Effector CD4-positive, alpha-beta T cell (primary cell): ENCODE measurements around the gene CCDC15.

ENCODE experiments used
- DNase-seq: peaks from one replicate; pipeline ENCODE4 v3.0.0-alpha.2; 2020
- total RNA-seq: gene quantifications from one replicate; lab custom pipeline; 2026; lab: John Stamatoyannopoulos, UW

Gene CCDC15
- total RNA-seq: 6.2 reads per million, percentile 23 among the genes with 10 or more reads in this experiment

DNA sequence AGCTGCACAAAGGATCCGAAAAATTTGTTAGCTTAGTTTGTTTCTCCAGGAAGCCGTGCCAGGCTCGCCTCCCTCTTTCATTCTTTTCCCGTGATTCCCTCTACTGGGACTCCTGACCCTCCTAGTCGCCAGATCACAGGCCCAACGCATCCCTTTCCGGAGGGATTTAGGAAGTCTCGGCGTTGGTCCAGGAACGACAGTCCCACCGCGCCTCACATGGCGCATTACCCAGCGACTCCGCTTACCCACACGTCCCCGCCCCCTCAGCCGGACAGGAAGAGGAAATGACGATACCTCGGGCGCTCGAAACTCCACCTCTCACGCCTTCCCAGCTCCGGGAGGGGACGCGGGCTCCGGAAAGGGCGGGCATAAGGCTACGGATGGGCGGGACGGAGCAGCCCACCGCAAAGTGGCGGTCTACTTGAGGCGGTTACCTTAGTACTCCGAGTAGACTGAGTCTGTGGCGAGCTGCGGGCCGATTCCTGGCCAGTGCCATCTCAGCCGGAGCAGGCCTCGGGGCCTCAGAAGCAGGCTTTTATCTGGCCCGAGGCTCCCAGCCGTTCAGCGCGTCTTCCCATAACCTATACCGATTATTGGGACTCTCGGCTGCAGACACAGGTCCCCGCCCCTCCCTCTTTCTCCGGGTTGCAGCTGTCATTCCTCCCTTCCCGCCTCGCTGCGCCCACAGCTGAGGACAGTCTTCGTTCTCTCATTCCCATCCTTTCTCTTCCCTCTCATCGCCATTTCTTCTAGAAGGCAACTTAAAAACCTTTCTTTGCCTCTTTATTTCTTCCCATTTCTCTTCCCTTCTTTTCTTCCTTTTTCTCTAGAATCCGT is at the start of gene CCDC15:
CCDC15 (plus strand) TSS at position 450 of the 837 bp plus-strand sequence. CDS start 531 bp downstream, outside the sequence.
- peak; percentile 94 for DNase-seq

GRCh38 chr11:124915541-124916369 is 38.2 kb upstream of the CCDC15 start:
- DNase-seq: no peak

DNA sequence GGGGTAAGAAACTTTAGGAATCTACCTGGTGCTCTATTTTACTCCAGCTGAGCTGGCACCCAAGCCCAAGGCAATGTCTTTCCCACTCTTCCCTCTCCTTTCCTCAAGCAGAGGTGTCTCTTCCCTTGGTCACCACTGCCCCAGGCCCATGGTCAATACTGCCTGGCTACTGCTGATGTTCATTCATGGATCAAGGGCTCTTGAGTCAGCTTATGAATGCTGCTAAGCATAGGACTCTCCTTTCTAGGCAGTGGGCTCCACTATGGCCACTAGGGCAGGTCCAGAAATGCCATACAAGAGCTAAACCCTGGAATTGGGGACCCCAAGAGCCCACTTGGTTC is 37.7 kb upstream of the CCDC15 start:
- DNase-seq: no peak

DNA sequence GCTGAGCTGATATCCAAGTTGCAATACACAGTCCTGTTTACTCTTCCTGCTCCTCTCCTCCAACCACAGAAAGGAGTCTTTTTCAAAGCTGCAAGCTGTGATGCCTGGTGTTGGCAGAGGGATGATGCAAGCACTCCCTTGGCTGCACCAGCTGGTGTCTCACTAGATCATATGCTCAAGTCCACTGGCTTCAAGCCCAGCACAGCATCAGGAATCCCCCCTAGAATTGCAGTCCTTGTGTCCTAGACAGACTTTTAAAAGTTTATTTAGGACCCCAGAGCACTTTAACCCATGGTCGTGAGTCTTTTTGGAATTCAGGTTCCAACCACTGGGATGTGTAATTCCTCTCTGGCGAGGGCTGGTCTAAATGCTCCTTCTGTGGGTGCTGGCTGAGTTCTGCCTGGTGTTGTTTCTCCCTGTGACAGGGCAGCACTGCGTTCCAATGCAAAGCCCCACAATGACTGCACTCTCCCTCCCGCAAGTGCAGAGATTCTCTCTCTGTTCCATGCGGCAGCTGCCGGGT is 36.8 kb upstream of the CCDC15 start:
- DNase-seq: no peak

DNA sequence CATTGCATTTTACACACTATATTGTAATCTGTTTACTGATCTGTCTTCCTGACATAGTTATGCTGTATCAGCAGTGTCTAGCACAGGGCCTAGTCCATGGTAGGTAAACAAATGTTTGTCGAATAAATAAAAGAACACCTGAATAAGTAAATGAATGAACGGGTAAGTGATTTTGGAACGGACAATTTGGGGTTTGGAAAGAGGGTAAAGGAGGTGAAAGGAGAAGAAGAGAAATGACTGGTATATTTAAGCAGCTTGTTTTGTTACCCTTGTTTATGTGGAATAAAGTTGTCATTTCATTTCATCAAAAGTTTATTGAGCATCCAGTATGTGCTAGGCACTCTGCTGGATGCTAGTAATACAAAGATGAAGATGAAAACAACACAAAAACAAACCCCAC is 35.1 kb upstream of the CCDC15 start, which contains the start of gene HEPN1:
HEPN1 (plus strand) TSS at position 301 of the 400 bp plus-strand sequence.
- DNase-seq: no peak

DNA sequence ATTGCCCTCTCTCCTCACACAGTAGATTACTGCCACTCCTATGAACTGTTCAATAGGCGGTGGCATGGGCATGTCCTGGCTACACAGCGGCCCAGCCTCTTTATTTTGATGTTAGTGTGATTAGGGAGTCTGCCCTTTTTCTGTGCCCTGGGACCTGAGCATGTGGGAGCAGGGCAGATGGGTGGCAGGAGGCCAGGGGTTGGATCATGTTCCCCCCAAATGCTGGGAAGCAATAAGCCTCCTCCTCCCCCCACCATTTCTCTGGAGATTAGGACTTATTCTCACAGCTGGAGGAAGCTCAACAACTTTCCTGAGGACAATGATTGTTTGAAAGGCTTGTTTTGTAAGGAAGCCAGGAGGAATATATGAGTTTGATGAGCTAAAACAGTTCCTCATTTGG is 34.1 kb upstream of the CCDC15 start:
- DNase-seq: no peak

- no peak for DNase-seq
Measured at GRCh38 chr11:124920356-124920755, 33.6 kb upstream of the CCDC15 start.

DNA sequence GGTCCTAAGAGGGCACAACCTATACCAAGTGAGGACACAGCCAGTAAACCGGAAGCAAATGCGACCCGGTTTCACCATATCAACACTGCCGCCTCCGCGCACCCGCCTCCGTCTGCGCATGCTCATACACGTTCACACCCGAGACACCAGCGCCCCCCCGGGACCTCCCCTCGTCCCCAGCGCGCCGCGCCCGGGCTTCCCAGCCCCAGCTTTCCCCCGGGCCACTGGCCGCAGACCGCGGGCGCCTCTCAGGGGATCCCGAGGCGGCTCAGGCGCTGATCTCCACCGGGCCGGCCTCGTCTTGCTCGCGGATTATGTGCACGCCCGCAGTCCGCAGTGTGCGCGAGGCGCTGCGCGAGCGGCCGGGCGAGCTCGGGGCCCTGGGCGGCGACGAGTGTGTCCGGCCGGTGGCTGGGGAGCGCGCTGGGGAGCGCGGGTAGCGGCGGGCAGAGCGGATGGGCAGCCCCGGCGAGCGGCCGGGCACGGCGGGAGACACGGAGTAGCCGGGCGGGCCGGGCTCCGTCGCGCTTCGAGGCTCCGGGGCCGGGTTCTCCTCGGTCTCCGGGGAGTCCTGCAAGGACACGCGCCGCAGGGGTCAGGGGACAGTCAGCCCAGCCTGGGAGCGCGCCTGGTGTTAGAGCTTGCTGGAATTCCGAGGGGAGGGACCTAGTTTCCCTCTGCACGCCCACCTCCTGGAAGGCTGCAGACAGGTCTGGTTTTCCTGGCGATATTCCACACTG is 33.0 kb upstream of the CCDC15 start:
- peak; percentile 52 for DNase-seq

GRCh38 chr11:124922831-124923230 is 31.2 kb upstream of the CCDC15 start:
- DNase-seq: no peak

GRCh38 chr11:124923296-124923695 is 30.7 kb upstream of the CCDC15 start:
- no peak for DNase-seq

GRCh38 chr11:124928942-124929665 is 24.9 kb upstream of the CCDC15 start:
- DNase-seq: no peak

DNA sequence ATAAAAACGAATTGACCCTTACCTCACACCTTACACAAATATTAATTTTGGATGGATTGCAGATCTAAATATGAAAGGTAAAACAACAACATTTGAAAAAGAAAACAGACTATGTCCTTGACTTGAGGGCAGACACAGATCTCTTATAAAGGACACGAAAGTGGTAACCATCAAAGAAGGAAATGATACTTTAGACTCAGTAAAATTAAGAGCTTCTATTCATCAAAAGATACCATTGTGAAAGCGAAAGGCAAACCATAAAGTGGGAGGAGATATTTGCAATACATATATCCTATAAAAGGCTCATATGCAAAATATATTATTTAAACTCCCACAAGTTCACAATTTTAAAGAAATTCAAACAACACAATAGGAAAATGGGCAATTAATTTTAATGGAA is 23.2 kb upstream of the CCDC15 start:
- no peak for DNase-seq

DNA sequence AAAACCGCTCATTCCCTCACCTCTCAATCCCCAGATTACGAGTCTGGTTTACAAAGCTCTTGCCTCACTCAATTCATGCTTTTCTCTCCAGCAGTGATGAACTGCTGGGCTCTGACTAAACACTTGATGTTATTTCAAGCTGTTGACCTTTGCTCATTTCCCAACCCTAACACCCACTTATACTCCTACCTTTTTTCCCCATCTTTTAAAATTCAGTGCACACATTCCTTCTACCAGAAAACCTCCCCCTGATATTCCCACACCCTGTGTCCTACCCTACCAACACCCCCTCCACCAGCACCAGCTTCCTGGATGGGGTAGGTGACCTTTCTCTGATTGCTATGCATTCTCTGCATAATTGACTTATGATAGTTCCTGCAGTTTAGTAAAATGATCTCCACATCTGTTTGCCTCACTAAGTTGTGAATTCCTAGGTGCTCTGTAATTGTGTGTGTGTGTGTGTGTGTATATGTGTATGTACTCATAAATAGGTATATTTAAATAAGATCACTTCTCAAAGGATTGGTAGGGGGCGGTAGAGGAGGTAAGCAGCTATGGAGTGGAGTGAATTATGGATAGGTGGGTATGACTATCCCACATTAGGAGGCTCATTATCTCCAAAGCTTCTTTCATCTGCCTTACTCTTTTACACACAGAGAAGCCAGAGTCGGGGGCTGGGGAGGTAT is 19.0 kb upstream of the CCDC15 start:
- DNase-seq: no peak

DNA sequence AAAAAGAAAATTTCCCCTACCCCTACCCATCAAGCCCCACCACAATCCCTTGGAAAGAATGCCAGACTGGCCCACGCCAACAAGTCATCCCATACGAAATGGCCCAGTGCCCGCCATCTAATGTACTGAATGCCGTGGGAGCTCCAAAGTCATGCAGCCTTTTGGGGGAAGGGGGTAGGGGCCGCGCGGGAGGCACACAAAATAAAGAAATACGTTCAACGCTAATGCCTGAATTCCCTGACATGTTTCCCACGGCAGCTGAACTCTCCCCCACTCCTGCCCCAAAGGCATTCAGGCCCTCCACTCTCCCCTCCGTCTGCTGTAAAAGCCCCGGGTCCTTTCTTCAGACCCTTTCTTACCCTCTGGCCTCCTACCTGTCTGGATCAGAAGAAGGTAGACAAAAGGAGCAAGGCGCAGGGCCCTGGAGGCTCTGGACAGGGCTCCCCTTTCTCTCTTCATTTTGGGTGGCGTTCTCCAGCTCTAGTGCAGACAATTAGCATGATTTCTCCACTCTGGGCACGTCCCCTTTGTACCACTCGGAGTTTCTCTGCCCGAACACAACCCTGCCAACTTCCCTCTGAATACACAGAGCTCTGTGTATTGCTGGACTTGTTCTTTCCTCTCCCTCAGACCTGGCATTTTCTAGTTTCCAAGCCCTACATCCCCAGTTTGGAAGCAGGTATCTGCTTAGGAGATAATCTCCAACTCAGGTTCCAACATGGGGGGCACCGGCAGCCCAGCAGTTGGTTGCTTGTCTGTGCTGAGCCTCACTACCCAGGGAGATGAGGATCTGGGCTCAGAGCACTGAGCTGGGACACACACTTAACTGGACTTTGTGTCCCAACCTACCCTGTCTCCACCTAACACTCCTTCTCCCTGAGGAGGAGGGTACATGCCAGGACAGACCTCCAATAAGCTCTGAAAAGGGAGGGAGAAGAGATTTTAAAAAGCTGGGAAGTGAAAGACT is 18.2 kb upstream of the CCDC15 start, which contains the start of gene HEPACAM:
HEPACAM (minus strand) TSS at position 500 of the 967 bp plus-strand sequence; CDS start at position 459, 41 bp downstream.
- DNase-seq: no peak

DNA sequence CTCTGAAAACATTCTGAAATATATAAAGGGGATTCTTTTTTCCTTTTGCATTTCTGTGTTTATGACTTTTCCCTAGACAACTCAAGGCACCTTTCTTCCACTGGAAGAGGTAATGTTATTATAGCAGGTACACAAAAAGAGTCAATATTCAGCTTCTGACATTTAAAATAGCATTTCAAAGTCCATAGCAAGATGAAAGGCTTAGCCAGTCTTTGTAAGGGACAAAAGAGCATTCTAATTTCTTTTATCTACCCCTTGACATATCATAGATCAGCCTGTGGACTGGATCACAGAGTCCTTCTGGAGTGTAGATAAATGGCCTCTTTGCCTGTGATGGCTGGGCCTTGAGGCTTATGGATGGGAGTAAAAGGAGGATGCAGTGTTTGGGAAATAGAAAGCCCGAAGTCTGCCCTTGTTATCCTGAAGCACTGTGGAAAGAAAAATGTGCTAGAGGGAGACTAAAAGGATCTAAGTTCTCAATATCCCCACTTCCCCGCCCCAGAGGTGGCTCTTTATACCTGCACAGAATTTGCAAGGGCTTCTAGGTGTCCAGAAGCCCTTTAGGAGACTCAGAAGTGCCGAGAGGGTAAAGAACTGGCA is 16.6 kb upstream of the CCDC15 start:
- no peak for DNase-seq

DNA sequence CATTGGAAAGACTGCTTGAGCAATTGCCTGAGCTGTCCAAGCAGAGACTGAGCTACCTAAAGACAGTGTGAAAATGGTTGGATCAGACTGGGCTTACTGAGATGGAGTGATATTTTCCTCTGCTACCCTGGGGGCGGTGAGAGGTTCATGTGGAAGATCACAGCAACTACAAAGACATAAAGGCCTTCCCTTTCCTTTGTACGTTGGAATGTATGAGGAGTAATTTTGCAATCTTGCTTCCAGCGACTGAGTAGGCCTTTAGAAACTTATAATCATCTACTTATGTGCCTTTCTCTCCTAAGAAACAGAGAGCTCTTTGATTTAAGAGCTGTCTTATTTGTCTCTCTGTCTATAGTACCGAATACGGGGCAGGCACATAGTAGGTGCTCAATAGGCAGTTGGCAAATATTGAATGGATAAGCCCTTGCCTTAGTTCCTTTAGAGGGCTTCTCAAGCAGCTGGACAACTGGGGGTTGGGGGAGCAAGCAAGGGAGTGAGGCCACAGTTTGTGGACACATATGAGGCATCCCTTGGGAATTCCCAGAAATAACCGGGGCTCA is 15.7 kb upstream of the CCDC15 start:
- DNase-seq: no peak

- DNase-seq: no peak
Measured at GRCh38 chr11:124938970-124939369, 15.0 kb upstream of the CCDC15 start.

GRCh38 chr11:124941703-124942102 is 12.3 kb upstream of the CCDC15 start:
- no peak for DNase-seq
